Body of pancreas (tissue), 4 donors: ENCODE data around the gene TMEM178B. TPM values are rescaled to one million over a fixed set of nuclear protein-coding genes. Genes with fewer than 3 reads are reported as not detected.
"Not testable (repeated sequence)": the region's sequence is repeated elsewhere in the genome, so short reads cannot be mapped to it uniquely, and the experiment has no call there.

Source experiments
- ATAC-seq: fragments of 150-250 bp; one replicate; pipeline ENCODE4 v1.9.1; 2016
- DNase-seq, 4 donors: peaks; one replicate each; pipeline ENCODE4 v3.0.0-alpha.2; 2019
- H3K27ac ChIP-seq, 4 donors: fragments of 200-600 bp; sonication (generic); 1 replicate in 3 of 4; 2 replicates in 1 of 4; pipeline versions ENCODE4 v1.5.1 to v1.6.1; 2016 to 2019; ENCODE audit warnings: mild to moderate bottlenecking in 1 of 4, mixed read lengths in 1 of 4, moderate library complexity in 1 of 4
- H3K27me3 ChIP-seq, 2 donors: fragments of 200-600 bp; sonication (generic); one replicate each; pipeline ENCODE4 v1.6.0; 2016; ENCODE audit warnings: mild to moderate bottlenecking in 1 of 2
- H3K36me3 ChIP-seq, 2 donors: fragments of 200-600 bp; sonication (generic); replicated peaks in 1 of 2; 2 replicates each; pipeline ENCODE4 v1.5.1; 2016; ENCODE audit warnings: low read depth in 2 of 2; ENCODE audit not compliant: insufficient read depth in 1 of 2
- H3K4me1 ChIP-seq: fragments of 200-600 bp; sonication (generic); one replicate; pipeline ENCODE4 v1.6.0; 2016
- H3K4me3 ChIP-seq, 2 donors: fragments of 200-600 bp; sonication (generic); 1 replicate in 1 of 2; 2 replicates in 1 of 2; pipeline ENCODE4 v1.5.1; 2016 to 2019
- H3K9me3 ChIP-seq, 3 donors: fragments of 200-600 bp; sonication (generic); 1 replicate in 2 of 3; 2 replicates in 1 of 3; pipeline ENCODE4 v1.5.1; 2016
- POLR2A ChIP-seq, 3 donors: fragments of 450-650 bp; IDR thresholded peaks; one replicate each; pipeline ENCODE4 v1.6.1; 2016; ENCODE audit warnings: antibody characterized with exemption in 3 of 3, mild to moderate bottlenecking in 2 of 3
- WGBS, 2 donors: methylation state at CpG; one replicate each; pipeline ENCODE4 v1.1.5; 2017; 5-methylcytosine and 5-hydroxymethylcytosine counted together
- intact Hi-C: fragments of 100-400 bp; cut with DNase I; formaldehyde crosslinking; loops from one replicate; pipeline ENCODE4 v1.15.1; 2023
- total RNA-seq, 2 donors: library from RNA; depleted of rRNA; stranded (reverse); fragments of >200 nt; gene quantifications; one replicate each; pipeline ENCODE4 v1.1.0, GENCODE V29; 2016
- TF ChIP-seq, protein P1 (sequence below), 7 experiments: fragments of 450-650 bp in 4 of 7; fragments of 200-600 bp in 3 of 7; sonication (generic) in 3 of 7; IDR thresholded peaks; one replicate each; pipeline ENCODE4 v1.5.1; 2016 to 2019; ENCODE audit warnings: antibody characterized with exemption in 7 of 7

The TMEM178B gene
- total RNA-seq, 2 donors from 2014 or later = 1.0 to 11.9 TPM

GRCh38 chr7:141045842-141046620 lies 27.8 kb upstream of the TMEM178B start:
- no peak for ATAC-seq
- no peak overlapping the region for H3K27ac ChIP-seq

DNA sequence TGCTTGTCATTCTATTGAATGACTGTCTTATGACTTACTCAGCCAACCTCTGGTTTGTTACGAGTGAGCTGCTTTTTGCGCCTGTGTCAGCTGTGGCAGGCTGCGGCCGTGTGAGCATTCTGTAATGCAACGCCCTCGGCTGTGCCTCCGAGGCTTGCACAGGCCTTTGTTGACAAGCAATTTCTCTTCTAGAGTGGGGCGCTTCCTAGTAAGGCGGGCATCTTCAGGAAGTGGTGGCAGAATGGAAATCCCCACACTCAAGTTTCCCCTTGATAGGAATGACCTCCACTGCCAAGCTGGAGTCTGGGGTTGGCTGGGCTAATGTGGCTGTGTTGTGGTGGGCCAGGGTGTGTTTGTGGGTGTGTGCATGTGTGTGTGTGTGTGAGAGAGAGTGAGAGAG lies 20.2 kb upstream of the TMEM178B start:
- Histone ChIP-seq H3K4me3 (no peak overlapping the region), H3K36me3 (no peaks in the 10 kb centered on the region), H3K27me3 (no peaks in the 10 kb centered on the region), H3K4me1 (no peaks in the 10 kb centered on the region), H3K9me3 (peaks cover 0 to 7% (median 0%) of the 10 kb centered on the region in 3 donors), H3K27ac (no peak overlapping the region)
- intact Hi-C loops = no loop called here
- ATAC-seq (no peak), DNase-seq (peak in 1 of 4 donors; percentile 8)
- TF ChIP-seq, protein P1, sequence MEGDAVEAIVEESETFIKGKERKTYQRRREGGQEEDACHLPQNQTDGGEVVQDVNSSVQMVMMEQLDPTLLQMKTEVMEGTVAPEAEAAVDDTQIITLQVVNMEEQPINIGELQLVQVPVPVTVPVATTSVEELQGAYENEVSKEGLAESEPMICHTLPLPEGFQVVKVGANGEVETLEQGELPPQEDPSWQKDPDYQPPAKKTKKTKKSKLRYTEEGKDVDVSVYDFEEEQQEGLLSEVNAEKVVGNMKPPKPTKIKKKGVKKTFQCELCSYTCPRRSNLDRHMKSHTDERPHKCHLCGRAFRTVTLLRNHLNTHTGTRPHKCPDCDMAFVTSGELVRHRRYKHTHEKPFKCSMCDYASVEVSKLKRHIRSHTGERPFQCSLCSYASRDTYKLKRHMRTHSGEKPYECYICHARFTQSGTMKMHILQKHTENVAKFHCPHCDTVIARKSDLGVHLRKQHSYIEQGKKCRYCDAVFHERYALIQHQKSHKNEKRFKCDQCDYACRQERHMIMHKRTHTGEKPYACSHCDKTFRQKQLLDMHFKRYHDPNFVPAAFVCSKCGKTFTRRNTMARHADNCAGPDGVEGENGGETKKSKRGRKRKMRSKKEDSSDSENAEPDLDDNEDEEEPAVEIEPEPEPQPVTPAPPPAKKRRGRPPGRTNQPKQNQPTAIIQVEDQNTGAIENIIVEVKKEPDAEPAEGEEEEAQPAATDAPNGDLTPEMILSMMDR (IDR thresholded peaks at IDR 0.05) = no peak
- no peak for TF ChIP-seq POLR2A (IDR thresholded peaks at IDR 0.05)
- WGBS, 2 donors = 44 to 60% methylated on average over 7 to 9 of the region's 9 CpGs

More at GRCh38 chr7:141045842-141046620, 27.8 kb upstream of the TMEM178B start:
- Histone ChIP-seq H3K9me3 (no peaks in the 10 kb centered on the region), H3K36me3 (no peaks in the 10 kb centered on the region), H3K4me1 (no peaks in the 10 kb centered on the region), H3K4me3 (no peak overlapping the region), H3K27me3 (no peaks in the 10 kb centered on the region)
- TF ChIP-seq, protein P1 (IDR thresholded peaks at IDR 0.05) = no peak
- no peak for TF ChIP-seq POLR2A (IDR thresholded peaks at IDR 0.05)
- WGBS, 2 donors = 64 to 79% methylated on average over 7 of the region's 7 CpGs
- DNase-seq = no peak
- intact Hi-C loops = no loop called here

GRCh38 chr7:141055146-141055545 lies 18.7 kb upstream of the TMEM178B start:
- no peaks in the 10 kb centered on the region for H3K27me3 ChIP-seq
- H3K4me1 ChIP-seq = no peaks in the 10 kb centered on the region
- WGBS, 2 donors = 71 to 74% methylated on average over 4 of the region's 4 CpGs
- intact Hi-C loops = no loop called here
- DNase-seq = no peak
- TF ChIP-seq, protein P1 (IDR thresholded peaks at IDR 0.05) = no peak
- TF ChIP-seq POLR2A (IDR thresholded peaks at IDR 0.05) = no peak
- no peak overlapping the region for H3K27ac ChIP-seq
- no peaks in the 10 kb centered on the region for H3K36me3 ChIP-seq
- H3K9me3 ChIP-seq = peaks cover 0 to 7% (median 0%) of the 10 kb centered on the region in 3 donors
- H3K4me3 ChIP-seq = no peak overlapping the region
- no peak for ATAC-seq

DNA sequence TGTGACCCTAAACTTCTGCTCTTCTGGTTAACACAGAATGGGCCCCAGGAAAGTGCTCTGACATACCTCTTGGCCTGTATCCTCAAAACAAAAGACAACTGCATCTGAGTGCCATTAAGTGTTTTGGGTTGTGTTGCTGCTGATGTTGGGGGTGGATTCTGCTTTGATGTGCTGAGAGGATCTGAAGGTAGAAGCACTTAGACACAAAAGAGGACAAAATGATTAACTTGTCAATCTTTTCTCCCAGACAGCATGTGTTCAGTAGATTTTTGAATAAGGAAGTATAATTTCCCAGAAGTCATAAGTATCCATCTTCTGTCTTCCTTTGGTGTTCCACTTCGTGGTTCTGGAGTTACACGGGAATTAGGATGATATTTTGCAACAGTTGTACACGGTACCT lies 16.1 kb upstream of the TMEM178B start:
- H3K36me3 ChIP-seq = no peaks in the 10 kb centered on the region
- no peaks in the 10 kb centered on the region for H3K27me3 ChIP-seq
- TF ChIP-seq POLR2A (IDR thresholded peaks at IDR 0.05) = no peak
- TF ChIP-seq, protein P1 (IDR thresholded peaks at IDR 0.05) = no peak
- peaks cover 0 to 7% (median 0%) of the 10 kb centered on the region in 3 donors for H3K9me3 ChIP-seq
- no peak for DNase-seq
- 82 to 84% methylated on average over 3 of the region's 3 CpGs for WGBS, 2 donors
- intact Hi-C loops = no loop called here
- no peak overlapping the region for H3K4me3 ChIP-seq
- no peak overlapping the region for H3K27ac ChIP-seq
- no peaks in the 10 kb centered on the region for H3K4me1 ChIP-seq
- no peak for ATAC-seq

DNA sequence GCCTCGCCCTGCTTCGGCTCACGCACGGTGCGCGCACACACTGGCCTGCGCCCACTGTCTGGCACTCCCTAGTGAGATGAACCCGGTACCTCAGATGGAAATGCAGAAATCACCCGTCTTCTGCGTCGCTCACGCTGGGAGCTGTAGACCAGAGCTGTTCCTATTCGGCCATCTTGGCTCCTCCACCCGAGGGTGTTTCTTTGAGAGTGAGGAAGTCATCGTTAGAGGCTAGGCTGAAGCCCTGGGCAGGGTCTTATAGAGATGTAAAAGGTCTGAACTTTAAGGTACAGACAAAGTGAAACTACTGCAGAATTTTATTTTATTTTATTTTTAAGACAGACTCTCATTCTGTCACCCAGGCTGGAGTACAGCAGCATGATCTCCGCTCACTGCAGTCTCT lies 6.0 kb upstream of the TMEM178B start:
- ATAC-seq, DNase-seq, intact Hi-C loops, H3K36me3 ChIP-seq, H3K9me3 ChIP-seq, H3K4me3 ChIP-seq, H3K27ac ChIP-seq: not testable (repeated sequence)
- peaks cover 20% of the 10 kb centered on the region for H3K4me1 ChIP-seq
- H3K27me3 ChIP-seq = peaks cover 0 to 13% of the 10 kb centered on the region in 2 donors
- WGBS, 2 donors = 77 to 81% methylated on average over 4 to 8 of the region's 16 CpGs
